GM21360 (cell line): Measurements from ENCODE around the gene HEG1.

Experiments used
- ATAC-seq: cut with Tn5 transposase; IDR thresholded peaks from one replicate; pipeline ENCODE4 v1.9.1; 2021; ENCODE audit warnings: mild to moderate bottlenecking, moderate library complexity; ENCODE audit not compliant: unreplicated experiment

HEG1 gene

GRCh38 chr3:125051715-125052581 lies 3.8 kb downstream of the HEG1 start:
- no peak for ATAC-seq

- no peak for ATAC-seq
These were observed 4.6 kb downstream of the HEG1 start for GRCh38 chr3:125051205-125051604.

GRCh38 chr3:125050488-125051090 lies 5.2 kb downstream of the HEG1 start:
- ATAC-seq = no peak

GRCh38 chr3:125048282-125048681 lies 7.5 kb downstream of the HEG1 start:
- ATAC-seq = no peak

- ATAC-seq = no peak
These were observed 9.8 kb downstream of the HEG1 start for GRCh38 chr3:125045965-125046364.

- no peak for ATAC-seq
These were observed 10.6 kb downstream of the HEG1 start for GRCh38 chr3:125045194-125045593.

- ATAC-seq = no peak
These were observed 12.1 kb downstream of the HEG1 start for GRCh38 chr3:125043599-125044151.

GRCh38 chr3:125042725-125043406 lies 12.9 kb downstream of the HEG1 start:
- no peak for ATAC-seq

- ATAC-seq = no peak
These were observed 16.4 kb downstream of the HEG1 start for GRCh38 chr3:125039131-125040100.

- no peak for ATAC-seq
These were observed 18.2 kb downstream of the HEG1 start for GRCh38 chr3:125037498-125038150.

- ATAC-seq = peak; percentile 67
These were observed 20.6 kb downstream of the HEG1 start for GRCh38 chr3:125035217-125035616.

GRCh38 chr3:125033616-125034015 lies 22.2 kb downstream of the HEG1 start:
- no peak for ATAC-seq

- ATAC-seq = no peak
These were observed 22.7 kb downstream of the HEG1 start for GRCh38 chr3:125033135-125033534.

- no peak for ATAC-seq
These were observed 23.1 kb downstream of the HEG1 start for GRCh38 chr3:125032683-125033082.

- no peak for ATAC-seq
These were observed 23.6 kb downstream of the HEG1 start for GRCh38 chr3:125032100-125032643.

- no peak for ATAC-seq
These were observed 24.3 kb downstream of the HEG1 start for GRCh38 chr3:125031544-125031943.

GRCh38 chr3:125028657-125029056 lies 27.1 kb downstream of the HEG1 start:
- ATAC-seq = no peak

GRCh38 chr3:125025642-125026041 lies 30.2 kb downstream of the HEG1 start:
- no peak for ATAC-seq

GRCh38 chr3:125024817-125025216 lies 31.0 kb downstream of the HEG1 start:
- ATAC-seq = no peak
